Activated CD8-positive, alpha-beta memory T cell treated with anti-CD3 and anti-CD28 coated beads, Interleukin-2, amount 50 U/mL, for 24 hours (primary cell): ENCODE results near the gene USP17L25.
"Not testable (repeated sequence)": the region's sequence is repeated elsewhere in the genome, so short reads cannot be mapped to it uniquely, and the experiment has no call there.

ENCODE experiments used
- DNase-seq: peaks from one replicate; pipeline ENCODE4 v3.0.0-alpha.2; 2020; ENCODE audit errors: extremely low read depth

USP17L25 gene

GRCh38 chr4:9329611-9330010, at the start of gene USP17L25:
USP17L25 (plus strand) TSS chr4:9329911; CDS start chr4:9329911, 0 bp downstream.
- not testable (repeated sequence) for DNase-seq

- DNase-seq, result not testable (repeated sequence)
These were observed 5.5 kb upstream of the USP17L25 start for GRCh38 chr4:9324191-9324590.

- not testable (repeated sequence) for DNase-seq
These were observed 4.8 kb upstream of the USP17L25 start, which contains the start of gene USP17L24 for GRCh38 chr4:9324865-9325264. USP17L24 (plus strand) TSS chr4:9325165; CDS start chr4:9325165, 0 bp downstream.

- not testable (repeated sequence) for DNase-seq
These were observed 4.6 kb downstream of the USP17L25 start, which contains the start of gene USP17L26 for GRCh38 chr4:9334358-9334757. USP17L26 (plus strand) TSS chr4:9334658; CDS start chr4:9334658, 0 bp downstream.

GRCh38 chr4:9339103-9339502, 9.4 kb downstream of the USP17L25 start, which contains the start of gene USP17L5:
USP17L5 (plus strand) TSS chr4:9339403; CDS start chr4:9339403, 0 bp downstream.
- not testable (repeated sequence) for DNase-seq

GRCh38 chr4:9343848-9344247, 14.1 kb downstream of the USP17L25 start, which contains the start of gene USP17L27:
USP17L27 (plus strand) TSS chr4:9344148; CDS start chr4:9344148, 0 bp downstream.
- DNase-seq, result not testable (repeated sequence)

- DNase-seq, result not testable (repeated sequence)
These were observed 18.9 kb downstream of the USP17L25 start, which contains the start of gene USP17L28 for GRCh38 chr4:9348593-9348992. USP17L28 (plus strand) TSS chr4:9348893; CDS start chr4:9348893, 0 bp downstream.

- not testable (repeated sequence) for DNase-seq
These were observed 21.2 kb downstream of the USP17L25 start for GRCh38 chr4:9350866-9351265.

GRCh38 chr4:9353338-9353737, 23.6 kb downstream of the USP17L25 start, which contains the start of gene USP17L29:
USP17L29 (plus strand) TSS chr4:9353638; CDS start chr4:9353638, 0 bp downstream.
- not testable (repeated sequence) for DNase-seq

- DNase-seq, result not testable (repeated sequence)
These were observed 33.1 kb downstream of the USP17L25 start, which contains the start of gene USP17L30 for GRCh38 chr4:9362829-9363228. USP17L30 (plus strand) TSS chr4:9363129; CDS start chr4:9363129, 0 bp downstream.

GRCh38 chr4:9379881-9380280, 50.2 kb downstream of the USP17L25 start:
- DNase-seq, result not testable (repeated sequence)
